GM19023 (cell line): ENCODE results near the gene SEC22B.
"Not testable (repeated sequence)": the region's sequence is repeated elsewhere in the genome, so short reads cannot be mapped to it uniquely, and the experiment has no call there.

Experiments
- ATAC-seq: cut with Tn5 transposase; IDR thresholded peaks from one replicate; pipeline ENCODE4 v1.9.1; 2021; ENCODE audit warnings: mild to moderate bottlenecking, moderate library complexity; ENCODE audit not compliant: unreplicated experiment

SEC22B gene

DNA sequence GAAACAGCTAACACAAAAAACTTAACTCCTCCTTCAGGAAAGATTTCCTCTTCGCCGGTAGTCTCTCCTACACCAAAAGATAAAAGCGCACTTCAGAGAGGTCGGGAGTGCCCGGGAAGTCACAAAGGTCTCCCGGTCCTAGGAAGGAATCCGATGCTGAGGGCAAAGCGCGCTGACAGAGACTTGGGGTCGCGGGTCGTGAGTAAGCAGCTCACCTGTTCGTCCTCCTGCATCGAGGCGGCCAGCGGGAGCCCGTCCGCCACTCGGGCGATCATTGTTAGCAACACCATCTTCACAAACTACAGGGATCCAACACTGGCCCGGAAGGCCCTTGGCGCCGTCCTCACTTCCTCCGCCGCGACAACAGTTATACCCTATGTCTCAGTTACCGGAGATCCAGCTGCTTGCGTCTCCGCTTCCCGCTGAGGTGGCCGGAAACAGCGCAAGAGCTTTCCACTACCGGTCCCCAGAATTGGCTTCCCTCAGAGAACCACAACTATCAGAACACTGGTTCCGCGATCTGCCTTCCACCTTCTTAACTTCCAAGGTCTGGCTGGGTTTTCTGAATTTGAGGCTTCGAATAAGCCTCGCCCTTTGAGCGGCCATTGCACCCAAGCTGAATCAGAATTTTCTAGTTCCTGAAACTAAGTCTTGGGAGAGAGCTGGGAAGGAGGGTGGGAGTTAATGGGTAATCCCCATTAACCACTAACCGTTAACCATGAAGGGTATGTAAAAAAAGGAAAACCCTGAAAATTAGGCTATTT, at the start of gene SEC22B:
TSS of gene SEC22B (minus strand) at position 429 of the 764 bp plus-strand sequence. CDS start at position 290, 139 bp downstream.
- peak; percentile 97 for ATAC-seq

DNA sequence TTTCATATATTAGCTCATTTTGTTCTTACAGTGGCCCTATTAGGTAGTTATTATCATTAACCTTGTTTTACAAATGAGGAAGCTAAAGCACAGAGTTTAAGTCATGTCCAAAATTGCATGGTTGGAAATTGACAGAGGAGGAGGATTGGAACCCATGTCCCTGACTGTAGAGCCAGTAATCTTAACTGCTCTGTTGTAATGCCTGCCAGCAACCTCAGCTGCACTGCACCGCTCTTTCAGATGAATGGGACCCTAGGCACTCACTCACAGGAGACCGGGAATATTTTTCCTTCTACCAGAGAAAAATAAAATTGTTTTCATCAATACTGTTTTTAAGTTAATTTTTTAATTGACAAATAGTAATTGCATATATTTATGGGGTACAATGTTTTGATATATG, 41.6 kb upstream of the SEC22B start:
- not testable (repeated sequence) for ATAC-seq

DNA sequence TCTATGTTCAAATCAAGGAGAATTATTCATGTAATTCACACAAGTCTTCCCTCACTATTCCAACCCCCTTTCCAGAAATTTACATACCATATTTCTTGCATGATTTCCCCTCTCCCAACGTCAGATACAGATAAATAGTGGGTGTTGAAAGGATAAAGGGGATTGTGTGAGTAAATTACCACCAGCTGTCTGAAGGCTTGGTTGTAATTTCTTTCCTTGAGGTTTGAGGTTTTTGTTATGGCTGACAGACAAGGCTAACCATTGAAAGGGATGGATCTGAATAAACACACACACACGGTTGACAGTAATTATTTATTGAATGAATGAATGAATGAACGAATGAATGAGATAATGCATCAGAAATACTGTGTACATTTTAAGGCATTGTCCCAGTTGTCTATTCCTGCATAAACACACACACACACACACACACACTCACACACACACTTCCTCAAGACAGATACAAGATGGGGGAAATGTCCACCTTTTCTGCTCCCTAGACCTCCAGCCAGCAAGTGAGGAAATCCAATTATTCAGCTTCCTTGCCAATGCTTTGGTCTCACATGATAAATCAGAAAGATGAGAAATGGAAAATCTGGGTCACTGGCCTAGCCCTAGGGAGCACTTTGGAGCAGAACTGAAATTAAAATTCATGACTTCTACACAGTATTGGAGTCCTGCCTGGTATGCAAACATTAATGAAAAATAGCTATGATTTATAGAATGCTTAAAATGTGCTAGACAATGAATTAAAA, 41.0 kb upstream of the SEC22B start:
- ATAC-seq = not testable (repeated sequence)

DNA sequence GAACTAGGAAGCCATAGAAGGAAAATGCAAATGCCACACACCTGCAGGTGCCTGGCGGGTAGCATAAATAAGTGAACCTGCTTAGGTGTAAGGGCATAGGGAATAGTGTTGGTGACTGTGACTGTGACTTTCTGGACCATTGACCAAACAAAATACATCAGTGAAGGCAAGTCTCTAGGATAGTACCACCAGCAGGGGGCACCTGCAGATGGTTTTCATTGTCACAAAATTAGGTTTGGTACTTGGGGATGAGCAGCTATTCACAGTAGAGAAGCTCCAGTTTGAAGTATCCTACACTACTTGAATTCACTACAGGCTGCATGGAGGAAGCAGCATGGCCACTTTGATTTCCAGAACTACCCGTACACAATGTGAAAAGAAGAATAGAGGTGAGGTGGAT, 37.3 kb upstream of the SEC22B start:
- not testable (repeated sequence) for ATAC-seq

DNA sequence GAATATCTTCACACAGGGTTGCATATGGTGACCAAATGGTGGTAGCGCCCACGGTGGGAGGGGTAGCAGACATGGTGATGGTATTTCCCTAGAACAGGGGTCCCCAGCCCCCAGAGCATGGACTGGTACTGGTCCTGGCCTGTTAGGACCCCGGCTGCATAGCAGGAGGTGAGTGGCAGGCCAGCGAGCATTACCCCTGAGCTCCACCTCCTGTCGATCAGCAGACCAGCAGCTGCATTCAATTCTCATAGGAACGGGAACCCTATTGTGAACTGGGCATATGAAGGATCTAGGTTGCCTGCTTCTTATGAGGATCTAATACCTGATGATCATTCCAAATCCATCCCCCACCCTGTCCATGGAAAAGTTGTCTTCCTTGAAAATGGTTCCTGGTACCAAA, 34.4 kb upstream of the SEC22B start:
- ATAC-seq = not testable (repeated sequence)

DNA sequence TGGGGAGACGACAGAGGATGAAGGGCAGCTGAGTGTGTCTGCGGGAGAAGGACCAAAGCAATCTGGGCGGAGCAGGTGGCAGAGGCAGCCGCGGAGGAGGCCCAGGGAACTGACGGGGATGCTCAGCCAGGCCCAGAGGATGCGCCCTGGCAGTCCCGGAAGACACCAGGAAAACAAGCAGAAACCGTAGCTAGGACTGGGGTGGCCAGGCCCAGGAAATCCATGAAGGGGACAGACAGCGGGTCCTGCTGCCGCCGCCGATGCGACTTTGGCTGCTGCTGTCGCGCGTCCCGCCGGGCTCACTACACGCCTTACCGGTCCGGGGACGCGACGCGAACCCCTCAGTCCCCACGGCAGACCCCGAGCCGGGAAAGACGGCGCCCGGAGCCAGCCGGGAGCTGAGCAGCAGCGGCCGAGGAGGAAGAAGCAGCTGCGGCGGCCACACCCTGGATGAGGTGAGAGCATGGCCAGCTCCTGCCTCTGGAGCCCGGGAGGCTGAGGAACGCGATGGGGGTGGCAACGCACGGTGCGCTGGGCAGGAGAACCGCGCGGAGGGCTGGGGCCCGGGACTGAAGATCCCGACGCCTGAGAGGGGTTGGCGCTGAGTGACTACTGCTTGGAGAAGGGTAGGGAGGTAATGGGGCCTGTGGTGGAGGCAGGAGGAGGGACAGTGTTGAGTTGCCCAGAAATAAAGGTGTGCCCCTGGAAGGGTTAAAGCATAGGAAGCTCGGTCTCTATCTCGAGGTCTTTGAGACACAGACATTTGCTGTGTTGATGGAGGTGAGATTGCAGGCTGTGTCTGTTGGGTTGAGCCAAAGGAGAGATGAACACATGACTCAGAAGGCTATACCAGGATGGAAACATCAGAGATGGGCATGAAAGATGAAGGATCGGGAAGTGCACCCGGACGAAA, 20.8 kb upstream of the SEC22B start:
- not testable (repeated sequence) for ATAC-seq

DNA sequence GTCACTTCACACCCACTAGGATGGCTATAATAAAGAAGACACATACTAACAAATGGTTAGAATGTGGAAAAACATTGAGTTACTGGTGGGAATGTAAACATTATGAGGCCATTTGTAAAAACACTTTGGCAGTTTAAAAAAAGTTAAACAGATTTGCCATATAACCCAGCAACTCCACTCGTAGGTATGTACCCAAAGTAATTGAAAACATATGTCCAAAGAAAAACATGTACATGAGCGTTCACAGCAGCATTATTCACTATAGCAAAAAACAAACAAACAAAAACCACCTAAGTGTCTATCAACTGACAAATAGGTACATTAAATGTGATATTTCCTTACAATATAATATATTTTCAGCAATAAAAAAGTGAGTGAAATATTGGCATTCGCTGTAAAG, 12.3 kb upstream of the SEC22B start:
- not testable (repeated sequence) for ATAC-seq

DNA sequence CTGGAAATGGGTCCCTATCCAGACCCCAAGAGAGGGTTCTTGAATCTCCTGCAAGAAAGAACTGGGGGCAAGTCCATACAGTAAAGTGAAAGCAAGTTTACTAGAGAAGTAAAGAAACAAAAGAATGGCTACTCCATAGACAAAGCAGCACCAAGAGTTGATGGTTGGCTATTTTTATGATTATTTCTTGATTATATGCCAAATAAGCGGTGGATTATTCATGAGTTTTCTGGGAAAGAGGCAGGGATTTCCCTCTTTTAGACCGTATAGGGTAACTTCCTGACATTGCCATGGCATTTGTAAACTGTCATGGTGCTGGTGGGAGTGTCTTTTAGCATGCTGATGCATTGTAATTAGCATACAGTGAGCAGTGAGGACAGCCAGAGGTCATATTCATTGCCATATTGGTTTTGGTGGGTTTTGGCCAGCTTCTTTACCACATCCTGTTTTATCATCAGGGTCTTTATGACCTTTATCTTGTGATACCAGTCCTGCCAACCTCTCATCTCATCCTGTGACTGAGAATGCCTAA, 5.9 kb upstream of the SEC22B start:
- ATAC-seq = not testable (repeated sequence)

DNA sequence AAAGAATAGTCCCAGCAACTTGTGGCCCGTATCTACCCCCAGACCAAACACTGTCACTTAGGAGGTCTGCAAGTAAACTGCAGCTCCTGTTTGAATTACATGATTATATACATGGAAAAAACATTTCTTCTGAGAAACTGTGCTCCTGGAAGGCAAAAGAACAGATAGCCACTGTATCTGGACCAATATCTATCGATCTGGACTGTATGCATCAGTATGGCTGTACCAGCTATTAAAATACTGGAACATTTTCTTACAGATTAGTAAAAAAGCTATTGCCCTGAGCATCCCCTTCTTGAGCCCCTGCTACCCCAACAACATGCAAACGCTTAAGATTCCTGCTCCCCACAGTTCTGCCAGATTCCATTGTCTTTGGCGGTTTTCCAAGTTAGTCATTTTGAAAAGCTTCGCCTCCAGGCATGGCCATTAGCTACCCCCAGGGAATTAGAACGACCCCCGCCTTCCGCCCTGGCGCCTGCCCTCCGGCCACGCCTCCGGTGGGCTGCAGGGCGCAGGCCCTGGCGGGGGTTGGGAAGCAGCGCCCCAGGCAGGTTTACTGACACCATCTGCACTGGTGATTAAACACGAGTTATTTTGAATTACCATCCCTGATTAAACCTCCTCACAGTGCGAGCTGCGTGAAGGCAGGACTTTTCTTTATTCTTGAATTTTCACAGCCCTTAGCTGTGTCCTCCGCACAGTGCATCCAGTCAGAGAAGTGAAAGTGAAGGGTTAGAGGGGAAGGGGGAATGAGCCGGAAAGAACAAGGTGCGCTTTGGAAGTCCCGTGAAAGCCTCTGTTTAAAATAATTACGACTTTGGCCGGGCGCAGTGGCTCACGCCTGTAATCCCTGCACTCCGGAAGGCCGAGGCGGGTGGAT, 3.7 kb upstream of the SEC22B start:
- ATAC-seq = not testable (repeated sequence)

DNA sequence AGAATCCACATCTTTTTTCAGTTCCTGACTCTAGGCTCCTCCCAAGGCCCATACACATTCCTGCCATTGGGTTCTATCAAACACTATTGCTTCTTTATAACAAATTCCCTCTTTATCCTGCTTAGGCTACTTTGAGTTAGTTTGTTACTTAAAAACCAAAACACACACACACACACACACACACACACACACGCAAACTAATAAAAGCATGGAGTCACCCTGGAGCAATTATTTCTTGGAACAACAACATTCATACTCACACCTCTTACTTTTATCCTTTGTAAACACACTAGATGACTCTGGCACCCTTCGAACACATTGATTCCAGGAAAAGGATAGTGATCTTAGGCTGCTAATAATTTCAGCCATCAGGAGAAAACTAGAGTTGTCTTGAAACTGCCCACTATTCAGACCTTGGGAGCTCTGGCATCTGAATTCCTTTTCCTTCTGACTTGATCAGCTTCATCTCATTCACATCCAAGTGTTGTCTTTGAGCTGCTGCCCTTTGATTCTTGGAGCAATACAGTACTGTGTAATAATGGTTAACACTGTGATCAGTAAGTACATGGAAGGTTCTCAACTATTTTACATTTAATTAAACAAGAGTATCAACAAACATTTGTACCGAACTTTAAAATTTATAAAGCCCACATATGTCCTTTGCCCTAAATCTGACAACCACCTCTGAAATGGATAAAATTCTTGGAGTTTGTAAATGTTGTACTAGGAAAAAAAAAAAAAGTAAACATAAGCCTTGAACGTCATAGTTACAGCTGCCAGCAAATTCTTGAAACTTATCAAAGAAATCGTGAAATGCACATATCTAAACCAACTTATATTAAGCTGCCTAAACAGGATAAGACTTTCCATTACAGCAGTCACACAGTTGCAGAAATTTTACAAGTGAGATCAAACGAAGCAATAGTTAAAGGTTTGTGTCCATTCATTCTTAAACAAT, 2.8 kb upstream of the SEC22B start:
- no peak for ATAC-seq

DNA sequence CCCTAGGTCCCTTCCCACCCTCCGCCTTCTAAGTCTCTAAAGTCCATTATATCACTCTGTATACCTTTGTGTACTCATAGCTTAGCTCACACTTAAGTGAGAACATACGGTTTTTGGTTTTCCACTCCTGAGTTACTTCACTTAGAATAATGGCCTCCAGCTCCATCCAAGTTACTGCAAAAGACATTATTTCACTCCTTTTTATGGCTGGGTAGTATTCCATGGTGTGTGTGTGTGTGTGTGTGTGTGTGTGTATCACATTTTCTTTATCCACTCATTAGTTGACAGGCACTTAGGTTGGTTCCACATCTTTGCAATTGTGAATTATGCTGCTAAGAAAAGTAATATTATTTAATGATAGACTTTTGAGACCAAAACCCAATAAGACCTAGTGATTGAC, 1.7 kb upstream of the SEC22B start:
- ATAC-seq = not testable (repeated sequence)

DNA sequence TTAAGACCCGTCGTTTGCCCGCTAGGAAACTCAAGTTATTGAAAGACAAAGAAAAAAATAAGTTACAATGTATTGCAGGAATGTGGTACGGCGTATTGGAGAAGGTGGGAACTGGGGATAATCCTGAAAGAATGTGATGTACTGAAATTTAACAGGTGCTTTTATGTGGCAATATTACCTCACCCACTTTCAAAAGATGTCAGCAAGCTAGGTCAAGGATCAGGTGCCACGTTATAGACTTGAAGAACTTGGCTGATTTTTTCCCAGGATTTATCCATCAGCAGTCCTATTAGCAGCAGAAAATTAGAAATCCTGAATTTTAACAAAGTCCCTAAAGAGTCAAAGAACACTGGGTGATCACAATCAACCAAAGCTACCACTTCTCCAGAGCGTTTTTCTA, 632 bp downstream of the SEC22B start:
- not testable (repeated sequence) for ATAC-seq

DNA sequence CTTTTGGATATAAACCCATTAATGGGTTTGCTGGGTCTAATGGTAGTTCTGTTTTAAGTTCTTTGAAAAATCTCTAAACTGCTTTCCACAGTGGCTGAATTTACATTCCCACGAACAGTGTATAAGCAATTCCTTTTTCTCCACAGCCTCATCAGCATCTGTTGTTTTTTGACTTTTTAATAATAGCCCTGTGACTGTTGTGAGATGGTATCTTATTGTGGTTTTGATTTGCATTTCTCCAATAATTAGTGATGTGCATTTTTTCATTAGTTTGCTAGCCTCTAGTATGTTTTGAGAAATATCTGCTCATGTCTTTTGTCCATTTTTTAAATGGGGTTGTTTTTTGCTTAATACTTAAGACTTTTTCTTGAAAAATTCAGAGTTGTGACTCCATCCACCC, 11.6 kb downstream of the SEC22B start:
- not testable (repeated sequence) for ATAC-seq

DNA sequence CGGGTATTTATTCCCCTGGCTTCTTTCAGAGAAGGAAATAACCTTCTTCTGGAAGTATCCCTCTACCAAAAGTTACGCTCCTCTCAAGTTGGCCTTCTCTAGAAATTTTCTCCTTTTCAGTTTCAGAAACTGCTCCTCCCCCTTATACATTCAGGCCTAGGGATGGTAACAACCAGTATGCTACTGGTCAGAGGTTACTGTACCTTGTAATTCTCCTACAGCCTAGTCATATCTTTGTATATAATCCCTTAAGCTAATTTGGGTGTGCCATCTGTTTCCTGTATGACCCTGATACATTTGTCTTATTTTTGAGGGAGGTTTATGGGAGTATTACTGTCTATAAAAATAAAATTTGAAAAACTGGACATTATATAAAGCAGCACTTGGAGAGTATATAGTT, 14.3 kb downstream of the SEC22B start:
- not testable (repeated sequence) for ATAC-seq

DNA sequence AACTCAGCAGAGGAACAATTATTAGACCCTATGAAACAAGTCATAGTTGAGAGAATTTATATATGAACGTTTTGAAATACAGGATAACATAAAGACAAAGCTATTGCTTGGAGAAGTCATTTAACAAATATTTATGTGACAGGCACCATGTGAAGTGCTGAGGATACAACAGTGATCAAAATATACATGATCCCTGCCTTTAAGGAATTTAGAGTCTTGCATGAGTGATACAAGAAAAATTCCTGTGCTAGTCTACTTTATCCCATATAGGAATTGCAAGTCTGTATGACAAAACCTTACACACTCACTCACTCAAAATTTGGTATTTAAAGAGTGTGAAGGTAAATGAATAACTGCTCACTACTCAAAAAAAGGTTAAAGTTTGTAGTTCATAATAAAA, 17.8 kb downstream of the SEC22B start:
- ATAC-seq = not testable (repeated sequence)

DNA sequence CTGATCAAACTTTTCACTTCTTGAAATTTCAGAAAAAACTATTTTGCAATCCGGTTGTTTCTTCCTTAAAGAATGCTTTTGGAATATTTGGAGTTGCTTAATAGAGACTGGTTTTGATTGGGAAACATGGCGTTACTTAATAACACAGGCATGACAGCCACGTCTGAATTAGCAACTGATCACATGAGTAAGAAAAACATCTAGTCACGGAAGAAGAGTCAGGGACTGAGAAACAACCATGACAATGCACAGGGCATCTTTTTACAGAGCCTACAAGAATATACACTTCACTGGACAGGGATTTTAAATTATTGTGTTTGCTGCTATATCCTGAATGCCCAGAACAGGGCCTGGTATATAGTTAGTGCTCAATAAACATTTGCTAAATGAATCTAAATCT, 18.2 kb downstream of the SEC22B start:
- ATAC-seq = not testable (repeated sequence)

DNA sequence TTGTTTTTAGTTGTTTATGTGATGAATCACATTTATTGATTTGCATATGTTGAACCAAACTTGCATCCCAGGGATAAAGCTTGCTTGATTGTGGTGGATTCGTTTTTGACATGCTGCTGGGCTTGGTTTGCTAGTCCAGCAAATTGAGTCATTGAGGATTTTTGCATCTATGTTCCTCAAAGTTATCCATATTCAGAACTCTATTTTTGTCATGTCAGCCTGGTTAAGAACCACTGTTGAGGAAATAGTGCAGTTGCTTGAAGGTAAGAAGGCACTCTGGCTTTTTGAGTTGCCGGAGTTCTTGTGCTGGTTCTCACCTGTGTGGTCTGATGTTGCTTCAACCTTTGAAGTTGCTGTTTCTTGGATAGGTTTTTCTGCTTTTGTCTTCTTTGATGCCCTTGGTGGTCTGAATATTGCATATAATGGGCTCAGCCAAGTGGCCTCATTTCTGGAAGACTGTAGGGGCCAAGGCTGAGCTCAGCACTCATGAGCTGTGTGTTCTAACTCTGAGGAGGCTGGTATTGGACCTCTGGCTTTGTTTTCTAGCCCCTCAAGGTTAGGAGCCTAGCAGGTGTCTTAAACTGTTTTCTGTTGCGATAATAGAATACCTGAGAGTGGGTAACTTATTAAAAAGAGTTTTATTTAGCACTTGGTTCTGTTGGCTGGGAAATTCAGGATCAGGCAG, 26.0 kb downstream of the SEC22B start:
- ATAC-seq = not testable (repeated sequence)

DNA sequence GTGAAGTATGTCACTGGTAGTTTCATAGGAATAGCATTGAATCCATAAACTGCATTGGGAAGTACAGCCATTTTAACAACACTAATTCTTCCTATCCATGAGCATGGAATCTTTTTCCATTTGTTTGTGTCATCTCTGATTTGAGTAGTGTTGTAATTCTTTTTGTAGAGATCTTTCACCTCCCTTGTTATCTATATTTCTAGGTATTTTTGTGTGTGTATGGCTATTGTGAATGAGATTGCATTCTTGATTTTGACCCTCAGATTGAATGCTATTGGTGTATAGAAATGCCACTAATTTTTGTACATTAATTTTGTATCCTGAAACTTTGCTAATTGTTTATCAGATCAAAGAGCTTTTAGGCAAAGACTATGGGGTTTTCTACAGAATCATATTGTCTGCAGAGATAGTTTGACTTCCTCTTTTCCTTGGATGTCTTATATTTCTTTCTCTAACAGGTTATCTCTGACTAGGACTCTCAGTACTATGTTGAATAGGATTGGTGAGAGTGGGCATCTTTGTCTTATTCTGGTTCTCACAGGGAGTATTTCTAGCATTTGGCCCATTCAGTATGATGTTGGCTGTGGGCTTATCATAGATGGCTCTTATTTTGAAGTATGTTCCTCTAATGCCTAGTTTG, 26.8 kb downstream of the SEC22B start:
- not testable (repeated sequence) for ATAC-seq
